ENCODE measurements around the gene CTSL.
A peak's percentile ranks its signal among the peaks of the same experiment; 100 is the strongest.

The CTSL gene

DNA sequence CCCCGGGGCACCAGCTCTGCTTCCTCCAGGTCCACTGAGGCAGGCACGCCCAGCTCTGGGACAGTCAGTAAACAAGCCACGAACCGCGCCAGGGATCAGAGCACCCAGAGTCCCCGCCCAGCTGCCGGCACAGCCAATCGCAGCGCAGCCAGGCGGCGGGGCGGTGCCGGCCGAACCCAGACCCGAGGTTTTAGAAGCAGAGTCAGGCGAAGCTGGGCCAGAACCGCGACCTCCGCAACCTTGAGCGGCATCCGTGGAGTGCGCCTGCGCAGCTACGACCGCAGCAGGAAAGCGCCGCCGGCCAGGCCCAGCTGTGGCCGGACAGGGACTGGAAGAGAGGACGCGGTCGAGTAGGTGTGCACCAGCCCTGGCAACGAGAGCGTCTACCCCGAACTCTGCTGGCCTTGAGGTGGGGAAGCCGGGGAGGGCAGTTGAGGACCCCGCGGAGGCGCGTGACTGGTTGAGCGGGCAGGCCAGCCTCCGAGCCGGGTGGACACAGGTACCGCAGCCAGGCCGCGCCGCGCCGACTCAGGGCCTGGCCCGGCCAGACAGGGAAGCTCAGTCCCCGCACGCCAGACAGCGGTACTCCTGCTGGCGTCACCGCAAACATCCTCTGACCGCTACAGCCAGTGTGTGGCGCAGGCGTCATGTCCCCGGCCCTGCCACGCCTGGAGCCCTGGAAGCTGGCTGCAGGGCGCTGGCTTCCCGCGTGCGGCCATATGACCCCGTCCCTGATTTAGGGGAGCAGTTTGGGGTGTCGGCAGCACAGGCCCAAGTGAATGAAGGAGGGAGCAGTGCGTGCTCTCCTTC lies at the start of gene CTSL:
TSS of gene CTSL (plus strand) at position 220 of the 810 bp plus-strand sequence. CDS start 1,485 bp downstream, outside the sequence.
- DNase-seq (ENCODE audit: extremely low spot score), result peak; percentile 34
- ChIA-PET CTCF (interaction anchor here (1.4 kb wide), 1 partner anchor 8 kb away, joined by 3 read pairs; no protein-coding TSS in a partner anchor), POLR2A (no interaction called here)
- TF ChIP-seq, protein P1, sequence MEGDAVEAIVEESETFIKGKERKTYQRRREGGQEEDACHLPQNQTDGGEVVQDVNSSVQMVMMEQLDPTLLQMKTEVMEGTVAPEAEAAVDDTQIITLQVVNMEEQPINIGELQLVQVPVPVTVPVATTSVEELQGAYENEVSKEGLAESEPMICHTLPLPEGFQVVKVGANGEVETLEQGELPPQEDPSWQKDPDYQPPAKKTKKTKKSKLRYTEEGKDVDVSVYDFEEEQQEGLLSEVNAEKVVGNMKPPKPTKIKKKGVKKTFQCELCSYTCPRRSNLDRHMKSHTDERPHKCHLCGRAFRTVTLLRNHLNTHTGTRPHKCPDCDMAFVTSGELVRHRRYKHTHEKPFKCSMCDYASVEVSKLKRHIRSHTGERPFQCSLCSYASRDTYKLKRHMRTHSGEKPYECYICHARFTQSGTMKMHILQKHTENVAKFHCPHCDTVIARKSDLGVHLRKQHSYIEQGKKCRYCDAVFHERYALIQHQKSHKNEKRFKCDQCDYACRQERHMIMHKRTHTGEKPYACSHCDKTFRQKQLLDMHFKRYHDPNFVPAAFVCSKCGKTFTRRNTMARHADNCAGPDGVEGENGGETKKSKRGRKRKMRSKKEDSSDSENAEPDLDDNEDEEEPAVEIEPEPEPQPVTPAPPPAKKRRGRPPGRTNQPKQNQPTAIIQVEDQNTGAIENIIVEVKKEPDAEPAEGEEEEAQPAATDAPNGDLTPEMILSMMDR (IDR thresholded peaks at IDR 0.05; ENCODE audit: control extremely low read depth, extremely low read depth, low read depth, missing control alignments), result no peak

DNA sequence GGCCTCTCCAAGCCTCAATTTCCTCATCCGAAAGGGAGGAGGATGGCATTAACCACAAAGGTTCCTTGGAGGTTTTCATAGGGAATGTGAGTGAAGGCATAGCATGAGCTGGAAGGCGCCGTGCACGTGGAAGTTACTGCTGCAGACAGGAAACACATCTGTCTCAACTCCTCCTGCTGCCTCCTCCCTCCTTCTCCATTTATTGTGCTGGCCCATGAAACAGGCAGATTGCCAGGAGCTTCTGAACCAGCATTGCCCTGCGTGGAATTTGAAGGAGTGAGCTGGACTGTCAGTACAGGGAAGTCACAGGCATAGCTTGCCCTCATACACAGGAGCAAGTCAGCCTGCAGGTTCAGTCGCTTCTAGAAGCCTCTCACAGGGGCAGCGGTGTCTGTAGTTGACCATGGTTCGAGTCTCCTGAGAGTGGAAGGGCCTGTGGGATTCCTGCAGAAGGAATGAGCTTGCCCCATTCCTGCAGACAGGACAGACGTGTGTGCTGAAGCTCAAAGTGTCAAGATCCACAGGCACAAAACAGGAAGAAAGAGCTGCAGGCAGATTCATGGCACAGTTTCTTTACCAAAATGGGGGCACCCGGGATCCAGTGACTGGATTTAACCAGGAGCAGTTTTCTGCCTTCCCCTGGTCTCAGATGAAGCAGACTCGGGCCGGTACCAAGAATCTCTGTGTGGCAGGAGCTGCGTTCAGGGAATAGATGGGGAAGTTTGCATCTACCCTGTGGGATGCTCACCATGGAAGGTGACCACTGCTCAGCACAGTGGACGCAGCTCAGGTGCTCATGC lies 48.7 kb upstream of the CTSL start:
- ChIA-PET CTCF (interaction anchor here (1.0 to 1.6 kb wide), 6 partner anchors 9 to 224 kb away, joined by 3 to 5 read pairs (median 4); no protein-coding TSS in a partner anchor), POLR2A (no interaction called here)
- DNase-seq (ENCODE audit: extremely low spot score), result no peak
- TF ChIP-seq, protein P1 (IDR thresholded peaks at IDR 0.05; ENCODE audit: control extremely low read depth, extremely low read depth, low read depth, missing control alignments), result no peak

DNA sequence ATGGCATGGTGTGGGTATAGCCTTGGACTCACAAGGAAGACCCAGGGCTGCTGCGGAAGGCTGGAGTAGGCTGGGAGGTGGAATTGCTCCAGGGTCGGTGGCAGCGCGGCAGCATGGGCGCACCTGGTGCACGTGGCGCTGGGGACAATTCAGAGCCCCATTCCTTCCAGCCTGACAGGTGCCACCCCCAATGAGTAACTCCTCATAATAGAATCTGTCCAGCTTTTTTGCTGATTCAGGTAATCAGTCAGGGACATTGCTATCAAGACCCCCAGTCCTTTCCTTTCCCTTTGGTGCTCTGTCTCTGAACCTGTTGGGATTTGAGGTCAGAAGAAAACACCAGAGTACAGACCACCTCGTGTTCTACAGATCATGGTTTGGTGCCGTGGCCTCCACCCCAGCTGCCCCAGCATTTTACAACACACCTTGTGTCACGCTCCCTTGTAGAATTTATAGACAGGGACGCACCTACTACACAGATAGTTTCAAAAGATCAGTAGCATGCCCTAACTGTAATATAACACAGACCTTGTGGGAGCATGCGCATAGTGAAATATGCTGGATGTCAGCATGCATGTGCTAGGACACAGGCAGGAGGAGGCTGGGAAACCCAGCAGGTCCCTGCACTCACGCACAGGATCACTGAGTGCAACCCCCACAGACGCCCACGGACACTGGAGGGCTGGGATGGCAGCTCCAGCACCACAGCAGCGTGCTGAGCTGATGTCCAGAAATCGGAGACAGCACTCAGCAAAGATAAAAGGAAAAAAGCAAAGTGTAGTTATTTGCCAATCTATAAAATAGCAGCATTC lies 47.9 kb upstream of the CTSL start:
- TF ChIP-seq, protein P1 (IDR thresholded peaks at IDR 0.05; ENCODE audit: control extremely low read depth, extremely low read depth, low read depth, missing control alignments), result no peak
- POLR2A ChIA-PET, result no interaction called here
- DNase-seq (ENCODE audit: extremely low spot score), result no peak
- CTCF ChIA-PET, result interaction anchor here (0.8 to 1.4 kb wide), 7 partner anchors 9 to 212 kb away, joined by 3 to 5 read pairs (median 3); no protein-coding TSS in a partner anchor

DNA sequence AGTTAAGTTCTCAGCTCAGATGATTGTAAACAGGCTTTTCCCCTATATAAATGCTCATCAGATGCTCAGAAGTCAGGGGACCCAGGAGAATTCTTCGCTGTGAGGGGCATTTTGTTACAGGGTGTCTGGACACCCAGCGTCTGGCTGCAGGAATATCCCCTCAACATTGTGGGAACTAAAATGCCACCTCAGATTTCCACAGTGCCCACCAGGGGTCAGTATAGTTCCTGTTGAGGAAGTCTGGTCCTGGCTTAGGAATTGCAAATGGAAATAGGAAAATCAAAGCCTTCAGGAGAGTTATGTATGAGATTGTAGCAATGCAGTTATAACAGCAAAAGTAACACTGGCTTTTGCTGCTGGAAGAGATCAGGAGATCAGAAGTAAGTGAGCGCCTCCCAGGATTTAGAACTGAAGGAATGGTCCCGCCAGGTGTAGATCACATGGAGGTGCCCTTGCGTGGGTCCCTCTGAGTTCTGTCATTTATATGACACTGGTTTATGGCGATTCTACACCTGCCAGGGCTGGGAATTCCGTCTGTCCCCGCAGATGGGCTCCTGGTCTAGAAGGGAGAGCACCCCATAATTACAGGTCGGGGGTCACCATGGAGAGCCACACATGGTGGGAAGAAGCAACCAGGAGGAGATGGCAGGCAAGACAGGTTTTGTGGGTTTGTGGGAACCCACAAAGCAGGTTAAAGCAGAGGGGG lies 47.1 kb upstream of the CTSL start:
- peak; percentile 52 for DNase-seq (ENCODE audit: extremely low spot score)
- POLR2A ChIA-PET, result no interaction called here
- TF ChIP-seq, protein P1 (IDR thresholded peaks at IDR 0.05; ENCODE audit: control extremely low read depth, extremely low read depth, low read depth, missing control alignments), result peak; percentile 55
- CTCF ChIA-PET, result interaction anchor here (0.8 to 1.4 kb wide), 4 partner anchors 16 to 212 kb away, joined by 3 to 4 read pairs (median 3); no protein-coding TSS in a partner anchor

DNA sequence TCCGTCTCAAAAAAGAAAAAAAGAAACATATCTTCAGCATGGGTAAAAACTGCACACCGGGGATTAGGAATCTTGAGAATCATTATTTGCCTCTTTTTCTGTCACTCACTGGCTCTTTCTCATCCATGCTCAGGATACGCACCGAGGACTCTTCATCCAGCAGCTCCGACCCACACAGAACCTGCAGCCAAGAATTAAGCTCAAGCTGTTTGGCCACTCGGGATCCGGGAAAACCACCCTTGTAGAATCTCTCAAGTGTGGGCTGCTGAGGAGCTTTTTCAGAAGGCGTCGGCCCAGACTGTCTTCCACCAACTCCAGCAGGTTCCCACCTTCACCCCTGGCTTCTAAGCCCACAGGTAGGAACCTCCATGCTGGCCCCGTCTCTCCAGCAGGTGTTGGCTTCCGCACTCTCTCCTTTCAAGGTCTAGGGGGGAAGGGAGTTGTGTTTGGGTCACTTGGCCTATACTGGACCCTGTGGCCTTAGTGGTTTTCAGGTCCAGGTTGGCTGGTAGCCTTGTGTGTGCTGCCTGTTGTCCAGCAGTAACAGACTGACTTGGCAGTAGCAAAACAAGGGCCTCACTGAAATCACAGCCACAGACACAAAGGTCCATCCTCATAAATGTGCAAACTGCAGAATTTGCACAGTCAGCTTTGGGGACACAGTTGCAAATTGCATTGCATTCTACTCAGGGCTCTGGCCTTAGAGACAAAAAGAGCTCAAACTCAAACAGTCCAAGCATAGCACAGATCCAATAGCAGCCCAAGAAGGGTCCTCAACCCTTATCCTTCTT lies 44.5 kb upstream of the CTSL start:
- no peak for DNase-seq (ENCODE audit: extremely low spot score)
- TF ChIP-seq, protein P1 (IDR thresholded peaks at IDR 0.05; ENCODE audit: control extremely low read depth, extremely low read depth, low read depth, missing control alignments), result no peak
- POLR2A ChIA-PET, result no interaction called here
- CTCF ChIA-PET, result no interaction called here

Data from GM10248 (cell line).